Nephron progenitor cell (in vitro differentiated cells): ENCODE results near the gene RIMBP2.

Source experiments
- DNase-seq: peaks from one replicate; pipeline ENCODE4 v3.0.0; 2021
- H3K27ac Mint-ChIP-seq: 2 replicates; pipeline ENCODE4 v1.8.0; 2021; ENCODE audit warnings: mild to moderate bottlenecking, moderate library complexity, mixed read lengths
- H3K27me3 Mint-ChIP-seq: 2 replicates; pipeline ENCODE4 v1.8.0; 2021; ENCODE audit warnings: mild to moderate bottlenecking, low read depth, mixed read lengths; ENCODE audit not compliant: poor library complexity
- H3K36me3 Mint-ChIP-seq: 2 replicates; pipeline ENCODE4 v1.8.0; 2021; ENCODE audit warnings: low read depth, mixed read lengths
- H3K4me1 Mint-ChIP-seq: 2 replicates; pipeline ENCODE4 v1.8.0; 2021; ENCODE audit warnings: mixed read lengths
- H3K4me3 Mint-ChIP-seq: 2 replicates; pipeline ENCODE4 v1.8.0; 2021; ENCODE audit warnings: mild to moderate bottlenecking, moderate library complexity, mixed read lengths
- H3K9me3 Mint-ChIP-seq: 2 replicates; pipeline ENCODE4 v1.8.0; 2021; ENCODE audit warnings: mild to moderate bottlenecking, moderate library complexity, mixed read lengths
- TF ChIP-seq, protein P1 (sequence below): fragments of 200-600 bp; sonication (generic); IDR thresholded peaks from 2 replicates; pipeline ENCODE4 v1.5.0; 2021; ENCODE audit warnings: antibody characterized with exemption

Gene RIMBP2

DNA sequence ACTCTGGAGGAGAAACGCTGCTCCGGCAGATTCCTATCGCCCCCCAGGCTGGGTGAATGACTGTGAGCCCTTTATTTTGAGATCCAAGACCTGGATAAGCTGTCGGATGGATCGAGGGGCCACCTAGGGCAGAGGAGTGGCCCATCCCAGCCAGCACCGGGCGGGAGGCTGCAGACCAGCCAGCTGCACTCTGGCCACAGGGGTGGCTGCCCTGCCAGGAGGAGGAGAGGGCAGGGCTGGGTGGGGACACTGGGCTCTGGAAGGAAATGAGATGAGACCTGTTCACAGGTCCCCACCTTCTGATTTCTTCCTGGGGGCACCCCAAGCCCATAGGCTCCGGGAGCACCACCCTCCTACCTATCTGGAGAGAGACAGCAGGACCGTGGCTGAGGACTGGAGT lies 238.4 kb downstream of the RIMBP2 start:
- Mint-ChIP-seq H3K27ac (no peak overlapping the region), H3K4me1 (peaks cover 35% of the 10 kb centered on the region), H3K27me3 (peaks cover 12% of the 10 kb centered on the region), H3K9me3 (no peaks in the 10 kb centered on the region), H3K36me3 (no peaks in the 10 kb centered on the region), H3K4me3 (no peak overlapping the region)
- TF ChIP-seq, protein P1, sequence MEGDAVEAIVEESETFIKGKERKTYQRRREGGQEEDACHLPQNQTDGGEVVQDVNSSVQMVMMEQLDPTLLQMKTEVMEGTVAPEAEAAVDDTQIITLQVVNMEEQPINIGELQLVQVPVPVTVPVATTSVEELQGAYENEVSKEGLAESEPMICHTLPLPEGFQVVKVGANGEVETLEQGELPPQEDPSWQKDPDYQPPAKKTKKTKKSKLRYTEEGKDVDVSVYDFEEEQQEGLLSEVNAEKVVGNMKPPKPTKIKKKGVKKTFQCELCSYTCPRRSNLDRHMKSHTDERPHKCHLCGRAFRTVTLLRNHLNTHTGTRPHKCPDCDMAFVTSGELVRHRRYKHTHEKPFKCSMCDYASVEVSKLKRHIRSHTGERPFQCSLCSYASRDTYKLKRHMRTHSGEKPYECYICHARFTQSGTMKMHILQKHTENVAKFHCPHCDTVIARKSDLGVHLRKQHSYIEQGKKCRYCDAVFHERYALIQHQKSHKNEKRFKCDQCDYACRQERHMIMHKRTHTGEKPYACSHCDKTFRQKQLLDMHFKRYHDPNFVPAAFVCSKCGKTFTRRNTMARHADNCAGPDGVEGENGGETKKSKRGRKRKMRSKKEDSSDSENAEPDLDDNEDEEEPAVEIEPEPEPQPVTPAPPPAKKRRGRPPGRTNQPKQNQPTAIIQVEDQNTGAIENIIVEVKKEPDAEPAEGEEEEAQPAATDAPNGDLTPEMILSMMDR, result no peak
- DNase-seq, result no peak

DNA sequence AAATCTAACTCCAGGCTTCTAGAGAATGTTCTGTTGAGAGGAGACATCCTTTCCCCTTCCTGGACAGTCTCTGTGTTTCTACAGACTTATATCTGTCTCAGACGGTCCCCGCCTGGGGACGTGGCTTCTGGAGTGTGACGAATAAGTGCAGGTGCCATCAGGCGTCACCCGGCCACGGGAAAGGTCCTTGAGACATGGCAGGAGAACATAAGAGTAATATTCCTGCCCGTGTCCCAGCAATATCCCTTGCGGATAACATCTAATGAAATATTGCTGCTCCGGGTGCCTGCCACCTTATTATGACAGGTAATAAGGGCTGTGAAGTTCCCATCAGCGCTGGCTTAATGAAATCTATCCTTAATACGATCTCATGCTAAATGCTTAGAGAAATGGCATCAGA lies 238.8 kb downstream of the RIMBP2 start:
- no peak for DNase-seq
- TF ChIP-seq, protein P1, result no peak
- H3K9me3 Mint-ChIP-seq, result no peaks in the 10 kb centered on the region
- H3K4me3 Mint-ChIP-seq, result no peak overlapping the region
- H3K27me3 Mint-ChIP-seq, result peaks cover 12% of the 10 kb centered on the region
- no peaks in the 10 kb centered on the region for H3K36me3 Mint-ChIP-seq
- H3K27ac Mint-ChIP-seq, result no peak overlapping the region
- H3K4me1 Mint-ChIP-seq, result peaks cover 36% of the 10 kb centered on the region

DNA sequence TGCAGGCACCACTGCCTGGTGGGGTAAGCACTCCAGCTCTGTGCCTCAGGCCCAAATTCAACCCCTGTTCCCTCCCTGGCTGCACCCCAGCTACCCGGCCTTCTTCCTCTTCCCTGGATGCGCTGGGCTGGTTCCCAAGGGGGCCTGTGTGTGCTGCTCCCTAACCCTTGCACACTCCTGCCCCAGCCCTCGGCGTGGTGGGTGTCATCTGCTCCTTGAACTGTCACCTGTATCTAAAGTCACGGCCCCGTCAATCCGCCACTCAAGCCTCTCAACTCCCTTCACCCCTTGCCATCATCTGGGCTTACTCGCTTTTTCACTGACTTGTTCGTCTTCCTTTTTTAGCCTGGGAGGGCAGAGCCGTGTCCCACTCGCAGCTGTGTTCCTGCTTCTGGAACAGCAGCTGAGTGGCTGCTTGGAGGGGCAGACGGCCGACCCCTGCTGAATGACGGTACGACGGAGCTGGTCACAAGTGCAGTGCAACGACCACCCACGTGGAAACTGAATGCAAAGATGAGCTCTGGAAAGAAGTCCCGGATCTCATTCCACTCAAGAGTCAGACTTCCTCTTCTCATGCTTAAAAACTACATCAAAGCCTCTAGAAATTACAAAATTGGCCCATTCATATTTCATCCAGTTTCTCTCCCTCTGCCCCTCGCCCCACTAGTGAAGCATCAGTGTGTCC lies 239.5 kb downstream of the RIMBP2 start:
- Mint-ChIP-seq H3K4me1 (peaks cover 29% of the 10 kb centered on the region), H3K36me3 (no peaks in the 10 kb centered on the region), H3K27ac (no peak overlapping the region), H3K27me3 (peaks cover 12% of the 10 kb centered on the region), H3K4me3 (no peak overlapping the region), H3K9me3 (no peaks in the 10 kb centered on the region)
- peak; percentile 21 for DNase-seq
- TF ChIP-seq, protein P1, result no peak

DNA sequence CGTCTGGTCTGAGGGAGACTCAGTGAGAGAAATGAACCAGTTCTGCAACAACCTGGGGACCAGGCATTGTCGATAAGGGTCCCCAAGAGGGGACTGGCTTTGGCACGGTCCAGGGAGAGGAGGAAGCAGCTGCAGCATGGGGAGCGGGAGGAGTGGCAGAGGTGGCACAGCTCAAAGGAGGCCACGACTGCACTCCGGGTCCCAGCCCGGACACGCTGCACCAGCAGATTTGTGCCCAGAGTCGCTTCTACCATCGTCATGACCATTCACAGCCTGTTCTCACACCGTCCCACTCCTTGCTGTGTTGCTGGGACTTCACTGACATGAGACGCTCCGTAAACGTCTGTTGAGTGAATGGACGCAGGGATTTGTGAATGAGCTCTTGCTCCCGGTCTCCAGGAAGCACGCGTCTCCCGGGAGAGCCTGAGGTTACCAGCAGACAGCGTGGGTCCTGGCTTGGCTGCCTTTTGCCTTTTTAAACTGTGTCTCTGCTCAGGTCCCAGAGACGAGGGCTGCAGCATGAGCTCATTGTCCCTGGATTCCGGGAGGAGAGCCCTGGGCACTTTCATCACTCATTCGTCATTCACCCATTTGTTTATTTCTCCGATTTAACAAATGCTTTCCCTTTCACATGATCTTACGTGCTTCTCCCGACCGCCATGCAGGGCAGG lies 241.4 kb downstream of the RIMBP2 start:
- H3K4me3 Mint-ChIP-seq, result no peak overlapping the region
- H3K36me3 Mint-ChIP-seq, result no peaks in the 10 kb centered on the region
- no peak for DNase-seq
- TF ChIP-seq, protein P1, result no peak
- H3K27me3 Mint-ChIP-seq, result peaks cover 9% of the 10 kb centered on the region
- peaks cover 28% of the 10 kb centered on the region for H3K4me1 Mint-ChIP-seq
- no peak overlapping the region for H3K27ac Mint-ChIP-seq
- H3K9me3 Mint-ChIP-seq, result no peaks in the 10 kb centered on the region

DNA sequence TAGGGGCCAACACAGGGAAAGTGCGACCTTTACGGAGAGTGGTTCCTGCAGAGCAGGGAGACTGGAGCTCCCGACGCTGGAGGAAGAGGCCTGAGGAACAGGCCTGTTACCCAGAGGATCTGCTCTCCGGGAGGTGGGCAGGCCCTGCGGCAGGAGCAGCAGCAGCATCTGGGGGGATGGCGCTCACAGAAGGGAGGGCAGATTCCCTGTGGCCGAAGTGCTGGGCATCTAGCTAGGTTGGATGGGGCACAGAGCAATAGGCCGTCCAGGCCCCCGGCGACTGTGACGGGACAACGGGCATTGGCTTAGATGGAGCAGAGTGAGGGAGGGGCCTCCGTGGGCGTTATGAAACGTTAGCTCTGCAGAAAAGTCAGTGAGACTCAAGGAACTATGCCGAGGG lies 242.8 kb downstream of the RIMBP2 start:
- no peaks in the 10 kb centered on the region for H3K36me3 Mint-ChIP-seq
- H3K27me3 Mint-ChIP-seq, result peaks cover 9% of the 10 kb centered on the region
- no peak overlapping the region for H3K27ac Mint-ChIP-seq
- no peaks in the 10 kb centered on the region for H3K9me3 Mint-ChIP-seq
- no peak overlapping the region for H3K4me3 Mint-ChIP-seq
- TF ChIP-seq, protein P1, result no peak
- H3K4me1 Mint-ChIP-seq, result peaks cover 28% of the 10 kb centered on the region
- DNase-seq, result no peak

DNA sequence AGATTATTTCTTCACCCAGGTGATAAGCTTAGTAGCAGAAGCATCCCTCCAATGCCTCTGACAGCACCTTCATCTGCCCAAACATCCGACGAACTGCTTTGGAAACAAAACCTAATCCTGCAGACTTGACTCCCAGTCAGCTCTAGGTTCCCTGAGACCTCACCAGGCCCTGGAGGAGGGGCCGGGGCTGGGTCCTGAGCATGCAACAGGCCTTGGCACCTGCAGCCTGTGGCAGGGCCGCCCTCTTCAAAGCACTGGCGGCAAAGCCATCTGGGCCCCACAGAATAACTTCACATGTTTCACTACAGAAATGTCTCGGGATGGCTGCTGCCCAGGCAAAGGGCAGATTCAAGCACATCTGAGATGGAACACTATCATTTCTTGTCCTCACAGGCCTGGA lies 245.1 kb downstream of the RIMBP2 start:
- TF ChIP-seq, protein P1, result no peak
- Mint-ChIP-seq H3K4me1 (peaks cover 19% of the 10 kb centered on the region), H3K9me3 (peaks cover 13% of the 10 kb centered on the region), H3K27ac (no peak overlapping the region), H3K36me3 (no peaks in the 10 kb centered on the region), H3K4me3 (no peak overlapping the region), H3K27me3 (peaks cover 14% of the 10 kb centered on the region)
- DNase-seq, result no peak
